ENCODE results near the gene PYGL. TPM values are rescaled to one million over a fixed set of nuclear protein-coding genes. Genes with fewer than 3 reads are reported as not detected.

PYGL gene
- total RNA-seq, 1 experiment from 2014 or later, result 41.2 TPM

DNA sequence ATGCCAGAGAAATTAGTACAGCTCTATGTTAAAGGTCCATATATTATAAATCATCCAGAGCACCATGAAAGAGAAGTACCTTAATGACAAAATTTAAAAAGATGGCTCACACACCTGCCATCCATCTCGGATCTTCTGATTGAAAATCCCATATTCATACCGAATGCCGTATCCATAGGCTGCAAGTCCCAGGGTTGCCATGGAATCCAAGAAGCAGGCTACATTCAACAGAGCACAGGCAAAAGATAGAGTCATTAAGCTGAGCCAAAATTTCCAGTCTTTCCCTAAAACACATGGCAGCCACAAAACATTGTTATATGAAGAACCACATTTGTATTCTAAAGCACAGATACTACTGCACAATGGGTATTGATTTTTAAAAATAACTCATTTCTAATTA lies 12.7 kb downstream of the PYGL start:
- intact Hi-C loops (cut with micrococcal nuclease; ENCODE audit: unreplicated experiment), result no loop called here
- no peak overlapping the region for H3K27ac Mint-ChIP-seq (ENCODE audit: unreplicated experiment)
- no peak for DNase-seq
- H3K4me3 Mint-ChIP-seq (ENCODE audit: low read depth, unreplicated experiment), result no peak overlapping the region
- peaks cover 27% of the 10 kb centered on the region for H3K4me1 Mint-ChIP-seq (ENCODE audit: low read depth, unreplicated experiment)
- no peaks in the 10 kb centered on the region for H3K27me3 Mint-ChIP-seq (ENCODE audit: unreplicated experiment)
- CTCF ChIA-PET, result no interaction called here
- no peaks in the 10 kb centered on the region for H3K36me3 Mint-ChIP-seq (ENCODE audit: insufficient read depth, unreplicated experiment)
- TF ChIP-seq, protein P1, sequence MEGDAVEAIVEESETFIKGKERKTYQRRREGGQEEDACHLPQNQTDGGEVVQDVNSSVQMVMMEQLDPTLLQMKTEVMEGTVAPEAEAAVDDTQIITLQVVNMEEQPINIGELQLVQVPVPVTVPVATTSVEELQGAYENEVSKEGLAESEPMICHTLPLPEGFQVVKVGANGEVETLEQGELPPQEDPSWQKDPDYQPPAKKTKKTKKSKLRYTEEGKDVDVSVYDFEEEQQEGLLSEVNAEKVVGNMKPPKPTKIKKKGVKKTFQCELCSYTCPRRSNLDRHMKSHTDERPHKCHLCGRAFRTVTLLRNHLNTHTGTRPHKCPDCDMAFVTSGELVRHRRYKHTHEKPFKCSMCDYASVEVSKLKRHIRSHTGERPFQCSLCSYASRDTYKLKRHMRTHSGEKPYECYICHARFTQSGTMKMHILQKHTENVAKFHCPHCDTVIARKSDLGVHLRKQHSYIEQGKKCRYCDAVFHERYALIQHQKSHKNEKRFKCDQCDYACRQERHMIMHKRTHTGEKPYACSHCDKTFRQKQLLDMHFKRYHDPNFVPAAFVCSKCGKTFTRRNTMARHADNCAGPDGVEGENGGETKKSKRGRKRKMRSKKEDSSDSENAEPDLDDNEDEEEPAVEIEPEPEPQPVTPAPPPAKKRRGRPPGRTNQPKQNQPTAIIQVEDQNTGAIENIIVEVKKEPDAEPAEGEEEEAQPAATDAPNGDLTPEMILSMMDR (IDR thresholded peaks at IDR 0.05; ENCODE audit: unreplicated experiment), result no peak
- no peaks in the 10 kb centered on the region for H3K9me3 Mint-ChIP-seq (ENCODE audit: low read depth, unreplicated experiment)
- no TSS peak for BruUV-seq (replicated peaks)

DNA sequence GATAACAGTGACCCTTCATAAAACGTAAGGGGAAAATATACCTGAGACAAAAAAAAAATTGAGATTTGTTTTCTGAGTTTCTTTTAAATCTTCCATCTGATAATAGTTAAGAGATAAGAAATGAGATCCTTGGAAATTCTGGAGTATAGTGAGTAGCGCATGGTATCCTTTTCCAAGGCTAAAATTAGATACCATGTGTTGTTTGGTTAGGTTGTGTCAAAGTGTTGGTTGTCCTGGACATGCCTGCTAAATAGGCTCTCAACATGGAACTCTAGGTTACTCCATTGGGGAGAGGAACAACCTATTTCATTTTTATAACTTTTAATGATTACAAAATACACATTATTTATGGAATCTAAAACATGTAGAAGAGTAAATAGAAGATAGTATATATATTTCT lies 14.8 kb downstream of the PYGL start:
- CTCF ChIA-PET, result no interaction called here
- TF ChIP-seq, protein P1 (IDR thresholded peaks at IDR 0.05; ENCODE audit: unreplicated experiment), result no peak
- Mint-ChIP-seq H3K27me3 (ENCODE audit: unreplicated experiment) (no peaks in the 10 kb centered on the region), H3K27ac (ENCODE audit: unreplicated experiment) (no peak overlapping the region), H3K4me1 (ENCODE audit: low read depth, unreplicated experiment) (peaks cover 25% of the 10 kb centered on the region), H3K9me3 (ENCODE audit: low read depth, unreplicated experiment) (no peaks in the 10 kb centered on the region), H3K36me3 (ENCODE audit: insufficient read depth, unreplicated experiment) (no peaks in the 10 kb centered on the region), H3K4me3 (ENCODE audit: low read depth, unreplicated experiment) (no peak overlapping the region)
- no TSS peak for BruUV-seq (replicated peaks)
- no peak for DNase-seq
- intact Hi-C loops (cut with micrococcal nuclease; ENCODE audit: unreplicated experiment), result no loop called here

DNA sequence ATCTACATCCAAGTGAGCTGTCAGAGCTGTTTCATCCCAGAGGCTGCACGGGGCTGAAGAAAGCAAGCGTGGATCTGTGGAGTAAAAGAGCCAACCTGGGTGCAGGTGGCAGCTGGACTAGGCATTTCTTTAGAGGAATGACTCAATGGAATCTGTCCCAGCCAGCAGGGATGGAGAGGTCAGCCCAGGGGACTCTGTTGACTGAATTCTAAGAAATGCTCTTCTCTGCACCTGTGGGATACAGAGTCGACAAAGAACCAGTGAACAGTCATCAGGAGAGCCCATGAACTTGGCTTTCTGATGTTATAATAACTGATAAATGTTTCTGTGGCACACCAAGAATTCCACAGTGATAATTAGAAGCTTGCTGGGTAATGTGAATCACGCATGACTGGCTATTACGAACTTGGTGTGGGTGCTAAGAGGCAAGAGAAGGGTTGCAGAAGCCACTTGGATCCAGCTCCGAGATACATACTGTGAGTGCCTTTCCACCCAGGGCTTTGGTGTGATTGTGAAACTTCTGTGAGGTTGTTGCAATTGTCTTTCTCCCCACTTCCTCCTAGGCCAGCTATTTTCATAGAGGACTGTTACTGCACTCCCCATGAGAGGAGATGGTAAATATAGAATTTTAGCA lies 16.2 kb downstream of the PYGL start:
- no peak for DNase-seq
- TF ChIP-seq, protein P1 (IDR thresholded peaks at IDR 0.05; ENCODE audit: unreplicated experiment), result no peak
- no peak overlapping the region for H3K4me3 Mint-ChIP-seq (ENCODE audit: low read depth, unreplicated experiment)
- BruUV-seq (replicated peaks), result no TSS peak
- H3K27me3 Mint-ChIP-seq (ENCODE audit: unreplicated experiment), result no peaks in the 10 kb centered on the region
- no peaks in the 10 kb centered on the region for H3K9me3 Mint-ChIP-seq (ENCODE audit: low read depth, unreplicated experiment)
- CTCF ChIA-PET, result no interaction called here
- intact Hi-C loops (cut with micrococcal nuclease; ENCODE audit: unreplicated experiment), result no loop called here
- no peaks in the 10 kb centered on the region for H3K36me3 Mint-ChIP-seq (ENCODE audit: insufficient read depth, unreplicated experiment)
- H3K27ac Mint-ChIP-seq (ENCODE audit: unreplicated experiment), result no peak overlapping the region
- H3K4me1 Mint-ChIP-seq (ENCODE audit: low read depth, unreplicated experiment), result peaks cover 17% of the 10 kb centered on the region

DNA sequence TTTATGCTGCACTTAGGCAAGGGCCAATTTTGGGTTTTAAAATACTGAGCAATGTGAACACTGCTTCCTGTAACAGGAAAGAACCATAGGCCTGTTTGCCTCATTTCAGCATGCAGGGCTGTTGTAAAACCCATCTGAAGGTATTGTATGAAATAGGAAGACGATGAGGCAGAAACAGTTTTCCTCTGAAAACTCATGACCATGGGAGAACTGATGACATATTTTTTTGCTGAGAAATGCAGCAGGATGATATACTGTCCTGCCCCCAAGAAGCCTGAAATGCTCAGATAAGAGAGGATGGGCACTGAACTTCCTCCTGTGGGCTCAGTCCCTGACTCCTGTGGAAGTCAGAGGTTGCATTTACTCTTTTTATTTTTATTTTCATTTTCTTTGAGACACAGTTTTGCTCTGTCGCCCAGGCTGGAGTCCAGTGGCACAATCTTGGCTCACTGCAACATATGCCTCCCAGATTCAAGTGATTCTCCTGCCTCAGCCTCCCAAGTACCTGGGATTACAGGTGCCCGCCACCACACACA lies 17.4 kb downstream of the PYGL start:
- DNase-seq, result no peak
- CTCF ChIA-PET, result no interaction called here
- intact Hi-C loops (cut with micrococcal nuclease; ENCODE audit: unreplicated experiment), result no loop called here
- BruUV-seq (replicated peaks), result no TSS peak
- no peak overlapping the region for H3K27ac Mint-ChIP-seq (ENCODE audit: unreplicated experiment)
- H3K27me3 Mint-ChIP-seq (ENCODE audit: unreplicated experiment), result no peaks in the 10 kb centered on the region
- H3K4me1 Mint-ChIP-seq (ENCODE audit: low read depth, unreplicated experiment), result peaks cover 5% of the 10 kb centered on the region
- TF ChIP-seq, protein P1 (IDR thresholded peaks at IDR 0.05; ENCODE audit: unreplicated experiment), result no peak
- H3K36me3 Mint-ChIP-seq (ENCODE audit: insufficient read depth, unreplicated experiment), result no peaks in the 10 kb centered on the region
- no peaks in the 10 kb centered on the region for H3K9me3 Mint-ChIP-seq (ENCODE audit: low read depth, unreplicated experiment)
- no peak overlapping the region for H3K4me3 Mint-ChIP-seq (ENCODE audit: low read depth, unreplicated experiment)

Data from Calu3 (cell line).